ENCODE results near the gene LINC00305. TPM values are rescaled to one million over a fixed set of nuclear protein-coding genes. Genes with fewer than 3 reads are reported as not detected.

LINC00305 gene
- polyA plus RNA-seq, 1 donor from 2014 or later = not detected

- Histone ChIP-seq H3K36me3 (ENCODE audit: insufficient read depth, low read length) (no peaks in the 10 kb centered on the region), H2AFZ (ENCODE audit: low read depth, low read length) (no peak overlapping the region), H3K4me2 (ENCODE audit: low read length) (no peak overlapping the region), H3F3A (ENCODE audit: insufficient read depth, low read length, poor library complexity, severe bottlenecking) (no peaks in the 10 kb centered on the region), H3K27ac (ENCODE audit: low read length) (no peak overlapping the region), H4K20me1 (ENCODE audit: insufficient read depth) (no peaks in the 10 kb centered on the region), H3K9me2 (ENCODE audit: insufficient read depth, low read length) (no peaks in the 10 kb centered on the region), H3K4me3 (ENCODE audit: low read length) (no peak overlapping the region), H3K79me2 (replicated peaks; ENCODE audit: insufficient read depth, low read length) (no peaks in the 10 kb centered on the region), H3K9ac (ENCODE audit: low read length) (no peak overlapping the region), H3K27me3 (ENCODE audit: insufficient read depth, low read depth, low read length) (no peaks in the 10 kb centered on the region), H3K9me3 (ENCODE audit: low read length) (no peaks in the 10 kb centered on the region)
- TF ChIP-seq REST (IDR thresholded peaks at IDR 0.05; ENCODE audit: borderline replicate concordance) (no peak), POLR2AphosphoS5 (IDR thresholded peaks at IDR 0.05) (no peak), EZH2 (IDR thresholded peaks at IDR 0.05; ENCODE audit: borderline replicate concordance, insufficient read depth, low read length, poor library complexity, severe bottlenecking) (no peak), CTCF (IDR thresholded peaks at IDR 0.05; ENCODE audit: poor library complexity, severe bottlenecking) (no peak), EP300 (conservative IDR thresholded peaks at IDR 0.05; ENCODE audit: poor library complexity, severe bottlenecking) (no peak)
These were observed 104.3 kb downstream of the LINC00305 start for GRCh38 chr18:64044616-64045015.

- Histone ChIP-seq H3K27me3 (ENCODE audit: insufficient read depth, low read depth, low read length) (no peaks in the 10 kb centered on the region), H3K4me2 (ENCODE audit: low read length) (no peak overlapping the region), H3K27ac (ENCODE audit: low read length) (no peak overlapping the region), H3K4me3 (ENCODE audit: low read length) (no peak overlapping the region), H3K79me2 (replicated peaks; ENCODE audit: insufficient read depth, low read length) (no peaks in the 10 kb centered on the region), H3K9ac (ENCODE audit: low read length) (no peak overlapping the region), H3K36me3 (ENCODE audit: insufficient read depth, low read length) (no peaks in the 10 kb centered on the region), H3F3A (ENCODE audit: insufficient read depth, low read length, poor library complexity, severe bottlenecking) (no peaks in the 10 kb centered on the region), H3K9me3 (ENCODE audit: low read length) (no peaks in the 10 kb centered on the region), H3K9me2 (ENCODE audit: insufficient read depth, low read length) (no peaks in the 10 kb centered on the region), H4K20me1 (ENCODE audit: insufficient read depth) (no peaks in the 10 kb centered on the region), H2AFZ (ENCODE audit: low read depth, low read length) (no peak overlapping the region)
- TF ChIP-seq REST (IDR thresholded peaks at IDR 0.05; ENCODE audit: borderline replicate concordance) = no peak
- no peak for TF ChIP-seq EZH2 (IDR thresholded peaks at IDR 0.05; ENCODE audit: borderline replicate concordance, insufficient read depth, low read length, poor library complexity, severe bottlenecking)
- no peak for TF ChIP-seq EP300 (conservative IDR thresholded peaks at IDR 0.05; ENCODE audit: poor library complexity, severe bottlenecking)
- TF ChIP-seq MXI1 (conservative IDR thresholded peaks at IDR 0.05; ENCODE audit: poor library complexity, severe bottlenecking) = no peak
- no peak for TF ChIP-seq RAD21 (conservative IDR thresholded peaks at IDR 0.05)
- no peak for TF ChIP-seq SMC3 (conservative IDR thresholded peaks at IDR 0.05; ENCODE audit: poor library complexity)
- TF ChIP-seq CTCF (IDR thresholded peaks at IDR 0.05; ENCODE audit: poor library complexity, severe bottlenecking) = no peak
- TF ChIP-seq POLR2AphosphoS5 (IDR thresholded peaks at IDR 0.05) = no peak
- TF ChIP-seq TAF1 (IDR thresholded peaks at IDR 0.05; ENCODE audit: low read depth) = no peak
These were observed 106.0 kb downstream of the LINC00305 start for GRCh38 chr18:64042728-64043358.
